Superior temporal gyrus (tissue), 1 donor: Measurements from ENCODE around the gene KRT17.

Experiments
- DNase-seq: peaks from one replicate; pipeline ENCODE4 v3.0.0-alpha.2; 2016; ENCODE audit errors: extremely low spot score

The KRT17 gene

GRCh38 chr17:41624208-41625101, at the start of gene KRT17:
Gene KRT17, minus strand, starts transcription at chr17:41624575. Its CDS starts 66 bp downstream, at chr17:41624509.
- no peak for DNase-seq

GRCh38 chr17:41672153-41672552, 47.8 kb upstream of the KRT17 start:
- no peak for DNase-seq

GRCh38 chr17:41667280-41668041, 43.1 kb upstream of the KRT17 start:
- DNase-seq, result no peak

GRCh38 chr17:41666708-41667279, 42.4 kb upstream of the KRT17 start:
- DNase-seq, result peak; percentile 89

GRCh38 chr17:41666237-41666641, 41.9 kb upstream of the KRT17 start:
- peak; percentile 53 for DNase-seq

GRCh38 chr17:41665566-41666236, 41.3 kb upstream of the KRT17 start:
- peak; percentile 86 for DNase-seq

DNA sequence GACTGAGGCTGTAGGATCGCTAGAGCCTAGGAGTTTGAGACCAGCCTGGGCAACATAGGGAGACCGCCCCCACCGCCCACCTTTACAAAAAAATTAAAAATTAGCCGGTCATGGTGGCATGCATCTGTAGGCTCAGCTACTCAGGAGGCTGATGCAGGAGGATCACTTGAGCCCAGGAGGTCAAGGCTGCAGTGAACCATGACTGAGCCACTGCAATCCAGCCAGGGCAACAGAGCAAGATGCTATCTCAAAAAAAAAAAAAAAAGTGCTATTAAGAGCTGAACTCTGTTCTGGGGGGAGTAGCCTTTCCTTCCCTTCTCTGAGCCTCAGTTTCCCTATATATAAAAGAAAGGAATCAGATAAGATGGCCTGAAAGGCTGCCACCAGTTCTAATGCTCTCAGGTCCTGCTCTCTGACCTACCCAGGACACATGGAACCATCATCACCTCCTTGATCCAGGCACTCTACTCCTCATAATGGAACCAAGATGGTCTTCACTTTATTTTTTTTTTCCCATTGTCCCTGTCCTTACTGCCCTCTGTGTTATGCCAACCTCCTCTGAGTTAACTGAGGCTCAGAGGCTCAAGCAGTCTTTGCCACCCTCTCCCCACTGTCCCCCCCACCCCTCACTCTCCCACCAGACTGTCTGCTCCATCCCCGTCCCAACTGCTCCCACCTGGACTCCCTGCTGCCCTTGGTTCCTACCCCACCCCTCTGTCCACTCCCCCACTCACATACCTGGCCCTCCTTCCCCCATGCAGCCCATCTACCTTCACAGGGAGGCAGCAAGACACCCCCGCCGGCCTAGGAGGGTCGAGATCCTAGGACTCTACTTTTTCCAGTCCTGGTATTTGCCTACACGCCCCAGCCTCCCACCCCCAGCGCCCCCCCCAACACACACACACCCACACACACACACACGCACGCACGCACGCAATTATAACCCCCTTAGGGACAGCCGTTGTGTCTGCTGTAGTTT, 40.5 kb upstream of the KRT17 start:
- DNase-seq, result no peak

GRCh38 chr17:41664172-41664457, 39.7 kb upstream of the KRT17 start:
- DNase-seq, result no peak

DNA sequence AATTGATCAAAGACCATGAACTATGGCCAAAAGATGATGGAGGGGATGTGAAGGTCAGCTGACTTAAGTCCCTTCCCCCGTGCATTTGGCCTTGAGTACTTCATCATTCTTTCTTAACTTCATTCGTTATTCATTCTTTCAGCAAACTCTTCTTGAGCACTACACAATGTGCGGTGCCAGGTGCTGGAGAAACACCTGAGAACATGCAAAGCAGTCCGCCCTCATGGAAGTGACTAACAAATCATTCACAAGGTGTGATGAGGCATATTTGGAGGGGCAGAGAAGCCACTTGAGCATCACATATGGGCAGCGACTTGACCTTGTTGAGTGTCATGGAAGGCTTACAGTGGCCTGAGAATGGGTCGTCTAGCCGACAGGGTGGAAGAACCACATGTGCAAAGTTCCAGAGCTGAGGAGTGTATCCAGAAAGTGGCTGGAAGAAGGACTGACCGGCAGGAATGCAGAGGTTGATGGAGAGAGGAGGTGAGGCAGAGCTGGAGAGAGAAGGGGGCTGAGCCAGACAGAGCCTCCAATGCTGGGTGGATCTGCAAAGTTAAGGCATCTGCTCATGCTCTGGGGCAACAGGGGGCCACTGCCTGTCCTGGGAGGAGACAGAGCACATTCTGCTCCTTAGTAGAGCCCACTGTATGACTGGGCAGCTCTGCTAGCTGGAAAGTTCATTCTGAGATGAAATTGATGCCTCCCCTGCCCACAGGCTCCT, 39.2 kb upstream of the KRT17 start:
- no peak for DNase-seq

DNA sequence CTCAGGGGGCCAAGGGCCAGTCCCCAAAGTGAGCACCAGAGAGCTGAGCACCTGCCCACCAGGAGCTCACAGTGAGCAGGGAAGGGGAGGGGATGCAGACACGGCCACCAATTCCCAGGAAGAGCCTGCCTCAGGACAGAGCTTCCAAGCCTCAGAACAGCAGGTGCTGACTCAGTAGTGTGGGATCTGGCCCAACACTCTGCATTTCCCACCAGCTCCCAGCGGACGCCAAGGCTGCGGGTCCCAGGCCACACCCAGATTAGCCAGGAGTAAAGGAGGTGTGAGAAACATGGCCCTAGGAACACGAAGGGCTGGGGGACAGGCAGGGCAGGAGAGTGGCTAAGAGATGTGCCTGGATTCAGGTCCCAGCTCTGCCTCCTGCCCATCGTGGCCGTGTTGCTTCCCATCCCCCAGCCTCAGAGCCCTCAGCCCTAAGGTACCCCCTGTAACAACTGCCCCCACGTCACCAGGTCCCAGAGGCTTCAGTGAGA, 35.9 kb upstream of the KRT17 start:
- no peak for DNase-seq

GRCh38 chr17:41659427-41660212, 35.2 kb upstream of the KRT17 start:
- DNase-seq, result no peak

DNA sequence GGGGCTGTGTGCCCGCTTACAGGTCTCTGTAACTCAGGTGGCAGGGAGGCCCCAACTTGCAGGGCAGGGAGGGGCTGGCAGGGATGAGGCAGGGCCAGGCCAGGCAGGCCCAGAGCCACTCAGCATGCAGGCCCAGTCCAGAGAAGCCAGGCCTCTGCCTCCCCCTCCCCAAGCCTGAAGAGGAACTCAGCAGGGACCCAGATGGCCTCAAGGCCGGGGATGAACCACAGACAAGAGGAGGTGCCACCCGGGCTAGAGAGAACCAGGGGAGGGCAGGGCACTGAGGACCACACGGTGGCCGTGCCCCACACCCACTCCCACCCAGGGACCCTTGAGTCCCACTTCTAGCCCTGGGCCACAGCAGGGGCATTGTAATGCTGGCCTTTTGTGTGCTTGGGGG, 34.5 kb upstream of the KRT17 start:
- no peak for DNase-seq

DNA sequence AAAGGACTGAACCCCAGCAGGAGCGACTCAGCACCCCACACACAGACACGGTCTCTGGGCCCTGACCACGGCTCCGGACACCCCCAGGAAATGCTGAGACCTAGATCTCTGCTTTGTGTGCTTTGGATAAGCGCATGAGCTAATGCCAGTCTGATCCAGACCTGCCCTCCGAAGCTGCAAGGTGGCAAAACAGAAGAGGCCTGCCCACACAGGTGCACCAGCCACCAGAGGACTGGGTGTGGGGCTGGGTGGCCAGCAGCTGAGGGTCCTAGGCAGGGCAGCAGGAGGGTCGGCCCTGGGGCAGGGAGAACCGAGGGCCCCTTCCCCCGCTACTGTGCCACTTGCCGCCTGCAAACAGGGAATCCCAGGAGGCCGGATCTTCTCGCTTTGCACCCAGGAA, 33.6 kb upstream of the KRT17 start:
- no peak for DNase-seq

DNA sequence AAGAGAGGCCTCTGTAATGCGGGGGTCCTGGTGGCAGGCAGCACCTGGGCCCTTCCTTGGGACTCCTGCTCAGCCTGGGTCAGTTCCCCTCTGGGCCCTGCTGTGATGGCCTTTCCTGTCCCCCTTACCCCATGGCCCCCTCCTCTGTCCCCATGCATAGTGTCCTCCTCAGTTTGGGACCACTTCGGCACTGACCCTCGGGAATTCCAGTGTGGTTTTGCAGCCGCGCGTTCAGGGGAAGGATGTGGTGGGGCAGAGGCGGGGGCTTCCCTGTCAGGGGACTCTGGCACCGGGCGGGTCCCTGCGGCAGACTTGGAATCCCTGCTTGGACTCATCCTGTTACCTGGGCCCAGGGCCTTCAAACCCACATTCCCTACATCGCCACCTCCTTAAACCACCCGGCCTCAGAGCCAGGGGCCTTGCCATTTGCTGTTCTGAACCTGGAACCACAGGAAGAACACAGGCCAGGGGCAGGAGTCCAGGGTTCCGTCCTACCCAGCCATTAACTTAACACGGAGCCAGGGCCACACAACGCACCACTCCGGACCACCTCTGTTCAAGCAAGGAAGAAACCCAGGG, 32.9 kb upstream of the KRT17 start:
- DNase-seq, result no peak

DNA sequence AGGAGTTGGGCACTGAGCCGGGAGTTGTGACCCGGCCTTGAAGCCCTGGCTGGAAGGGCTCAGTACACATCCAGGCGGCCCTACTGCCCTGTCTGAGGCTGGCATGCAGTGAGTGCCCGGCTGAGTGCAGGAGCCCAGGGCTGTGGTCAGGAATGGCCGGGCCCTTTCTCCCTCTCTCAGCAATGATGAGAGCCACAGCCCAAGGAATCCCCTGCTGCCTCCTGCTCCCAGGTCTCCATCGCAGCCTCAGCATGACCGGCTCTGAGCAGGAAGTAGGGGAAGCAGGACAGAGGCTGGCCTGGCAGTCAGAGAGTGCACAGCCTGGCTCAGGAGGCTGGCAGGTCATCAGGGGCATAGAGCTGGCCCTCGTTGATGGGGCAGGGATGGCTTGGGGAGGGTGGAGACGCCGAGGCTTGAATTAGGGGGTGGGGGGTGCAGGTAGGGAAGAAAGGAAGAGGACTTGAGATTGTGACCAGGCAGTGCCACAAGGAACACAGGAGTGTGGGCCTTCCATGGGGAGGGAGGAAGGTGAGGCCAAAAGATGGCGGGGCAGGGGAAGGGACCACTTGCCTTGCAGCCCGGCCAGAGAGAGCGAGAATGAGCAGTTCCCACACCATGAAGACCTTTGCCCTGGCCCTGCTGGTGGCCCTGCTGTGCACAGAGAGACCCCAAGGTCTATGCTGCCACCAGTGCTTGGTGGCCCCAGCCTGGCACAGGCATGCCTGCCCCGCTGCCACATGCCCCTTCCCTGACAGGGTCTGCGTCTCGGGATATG, 32.1 kb upstream of the KRT17 start:
- DNase-seq, result no peak

DNA sequence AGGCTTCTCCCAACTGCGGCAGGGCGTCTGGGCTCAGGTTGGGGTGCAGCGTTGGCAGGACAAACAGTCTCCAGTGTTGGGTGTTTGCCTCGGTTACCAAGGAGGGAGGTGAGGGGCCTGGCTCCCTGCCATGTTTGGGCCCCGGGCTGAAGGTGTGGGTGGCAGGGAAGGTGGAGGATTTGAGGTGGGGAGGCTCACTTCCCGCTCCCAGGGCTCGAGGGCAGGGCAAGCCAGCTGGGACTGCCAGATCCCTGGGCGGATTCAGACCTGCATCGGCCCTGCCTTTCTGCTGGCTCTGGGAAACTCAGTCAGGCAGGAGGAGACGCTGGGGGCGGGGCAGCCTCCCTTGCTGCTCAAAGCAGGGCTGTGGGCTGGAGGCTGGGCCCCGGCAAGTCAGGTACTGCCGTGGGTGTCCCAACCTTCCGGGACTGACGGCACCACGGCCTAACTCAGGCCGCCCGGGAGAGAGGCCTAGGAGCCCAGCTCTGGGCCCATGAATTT, 31.3 kb upstream of the KRT17 start:
- DNase-seq, result no peak

GRCh38 chr17:41654678-41655607, 30.6 kb upstream of the KRT17 start:
- DNase-seq, result no peak
